H1 (cell line): Measurements from ENCODE around the gene GRIK4. TPM values are rescaled to one million over a fixed set of nuclear protein-coding genes. Genes with fewer than 3 reads are reported as not detected.

Source experiments
- CTCF ChIA-PET: fragments of 300-600 bp; sonication (Branson Sonifier 250); formaldehyde crosslinking; loops from one replicate; lab custom pipeline; 2021; ENCODE audit not compliant: partially characterized antibody; lab: Charles Lee
- POLR2A ChIA-PET: fragments of 300-600 bp; sonication (Branson Sonifier 250); formaldehyde crosslinking; loops from one replicate; lab custom pipeline; 2021; ENCODE audit warnings: inconsistent platforms; ENCODE audit not compliant: partially characterized antibody; lab: Charles Lee
- DNase-seq, 2 experiments: peaks; one replicate each; pipeline versions ENCODE4 v3.0.0 to v3.0.0-alpha.2; 2010 to 2022; ENCODE audit warnings: low spot score in 2 of 2, low read depth in 1 of 2, mixed read lengths in 1 of 2
- FAIRE-seq: peaks from 2 replicates; lab custom pipeline; 2011; peaks lifted over from hg19 to GRCh38; lab: Jason Lieb, UNC
- H2AFZ ChIP-seq: 2 replicates; pipeline ENCODE4 v1.8.1; 2012; ENCODE audit warnings: low read length, inconsistent platforms
- H2AK5ac ChIP-seq: 2 replicates; pipeline ENCODE4 v1.6.1; 2013; ENCODE audit warnings: low read depth, low read length
- H2BK120ac ChIP-seq: replicated peaks from 2 replicates; pipeline ENCODE3; 2013; ENCODE audit warnings: low read depth, low read length, inconsistent platforms
- H2BK12ac ChIP-seq: 2 replicates; pipeline ENCODE4 v1.6.1; 2013; ENCODE audit warnings: low read depth, low read length
- H2BK15ac ChIP-seq: 2 replicates; pipeline ENCODE4 v1.6.1; 2013; ENCODE audit warnings: low read length
- H2BK20ac ChIP-seq: 2 replicates; pipeline ENCODE4 v1.6.1; 2013; ENCODE audit warnings: low read length
- H2BK5ac ChIP-seq: 2 replicates; pipeline ENCODE4 v1.6.1; 2013; ENCODE audit warnings: low read depth, low read length
- H3K14ac ChIP-seq: 2 replicates; pipeline ENCODE4 v1.6.1; 2013; ENCODE audit warnings: inconsistent platforms; ENCODE audit not compliant: insufficient read length
- H3K18ac ChIP-seq: 2 replicates; pipeline ENCODE4 v1.6.1; 2013; ENCODE audit warnings: low read length; ENCODE audit errors: extremely low read depth
- H3K23ac ChIP-seq: 2 replicates; pipeline ENCODE4 v1.6.1; 2013; ENCODE audit warnings: inconsistent platforms; ENCODE audit not compliant: insufficient read length
- H3K23me2 ChIP-seq: 2 replicates; pipeline ENCODE4 v1.6.1; 2013; ENCODE audit warnings: low read depth, low read length
- H3K27ac ChIP-seq: 2 replicates; pipeline ENCODE4 v1.6.1; 2011; ENCODE audit warnings: low read depth, low read length, inconsistent platforms
- H3K27me3 ChIP-seq, 4 experiments: replicated peaks in 1 of 4; 1 replicate in 1 of 4; 2 replicates in 3 of 4; pipeline versions ENCODE4 v1.6.1 to v1.8.1; 2011 to 2013; ENCODE audit warnings: low read length in 3 of 4, mild to moderate bottlenecking in 3 of 4, inconsistent platforms in 2 of 4, mixed read lengths in 2 of 4, moderate library complexity in 1 of 4; ENCODE audit not compliant: control insufficient read depth in 3 of 4, insufficient read depth in 3 of 4; ENCODE audit errors: extremely low read depth in 1 of 4
- H3K36me3 ChIP-seq, 4 experiments: 2 replicates each; pipeline versions ENCODE4 v1.6.1 to v1.8.1; 2011 to 2013; ENCODE audit warnings: mild to moderate bottlenecking in 4 of 4, low read length in 3 of 4, moderate library complexity in 2 of 4, control low read depth in 1 of 4, inconsistent platforms in 1 of 4; ENCODE audit not compliant: insufficient read depth in 4 of 4, control insufficient read depth in 2 of 4
- H3K4ac ChIP-seq: replicated peaks from 2 replicates; pipeline ENCODE3; 2013; ENCODE audit warnings: low read length, low read depth, mixed read lengths, inconsistent platforms; ENCODE audit not compliant: insufficient read length
- H3K4me1 ChIP-seq, 4 experiments: replicated peaks in 1 of 4; 1 replicate in 1 of 4; 2 replicates in 3 of 4; pipeline versions ENCODE4 v1.6.1 to v1.8.1; 2011 to 2013; ENCODE audit warnings: low read length in 3 of 4, inconsistent platforms in 2 of 4, mixed read lengths in 1 of 4; ENCODE audit not compliant: insufficient read depth in 4 of 4, control insufficient read depth in 3 of 4
- H3K4me2 ChIP-seq, 2 experiments: 2 replicates each; pipeline versions ENCODE4 v1.6.1 to v1.8.1; 2011 to 2013; ENCODE audit warnings: low read depth in 2 of 2, low read length in 2 of 2, control low read depth in 1 of 2, inconsistent platforms in 1 of 2, mild to moderate bottlenecking in 1 of 2; ENCODE audit not compliant: insufficient read depth in 1 of 2
- H3K4me3 ChIP-seq, 4 experiments: fragments of 200-600, 300-600 bp in 1 of 4; sonication (generic), shearing (Covaris generic), sonication (Bioruptor Twin) in 1 of 4; 2 replicates each; pipeline versions ENCODE4 v1.5.1 to v1.8.1; 2011 to 2016; ENCODE audit warnings: low read length in 4 of 4, low read depth in 3 of 4, control low read depth in 2 of 4, inconsistent platforms in 2 of 4, mild to moderate bottlenecking in 2 of 4, mixed read lengths in 1 of 4, moderate library complexity in 1 of 4; ENCODE audit not compliant: insufficient read depth in 2 of 4; ENCODE audit errors: extremely low read depth in 1 of 4
- H3K56ac ChIP-seq: replicated peaks from 2 replicates; pipeline ENCODE3; 2013; ENCODE audit warnings: low read depth, mild to moderate bottlenecking, mixed read lengths, low read length, inconsistent platforms; ENCODE audit not compliant: insufficient read length
- H3K79me1 ChIP-seq: 2 replicates; pipeline ENCODE4 v1.6.1; 2013; ENCODE audit warnings: low read depth, low read length, control low read depth
- H3K79me2 ChIP-seq, 2 experiments: 2 replicates each; pipeline versions ENCODE4 v1.6.1 to v1.8.1; 2012 to 2013; ENCODE audit warnings: low read length in 2 of 2, mild to moderate bottlenecking in 2 of 2, inconsistent platforms in 1 of 2; ENCODE audit not compliant: insufficient read depth in 2 of 2, control insufficient read depth in 1 of 2
- H3K9ac ChIP-seq, 4 experiments: replicated peaks in 1 of 4; 1 replicate in 1 of 4; 2 replicates in 3 of 4; pipeline versions ENCODE4 v1.6.1 to v1.8.1; 2011 to 2013; ENCODE audit warnings: low read depth in 3 of 4, low read length in 3 of 4, control low read depth in 2 of 4, mild to moderate bottlenecking in 2 of 4, moderate library complexity in 2 of 4, inconsistent platforms in 1 of 4; ENCODE audit errors: extremely low read depth in 1 of 4
- H3K9me3 ChIP-seq, 2 experiments: 2 replicates each; pipeline versions ENCODE4 v1.6.1 to v1.8.1; 2012 to 2013; ENCODE audit warnings: mild to moderate bottlenecking in 2 of 2, moderate library complexity in 2 of 2, control low read depth in 1 of 2, inconsistent platforms in 1 of 2, low read depth in 1 of 2, low read length in 1 of 2, mixed read lengths in 1 of 2; ENCODE audit not compliant: insufficient read depth in 2 of 2
- H4K20me1 ChIP-seq, 2 experiments: replicated peaks in 1 of 2; 2 replicates each; pipeline versions ENCODE3 to v1.8.1; 2011 to 2013; ENCODE audit warnings: inconsistent platforms in 2 of 2, low read length in 2 of 2, mild to moderate bottlenecking in 1 of 2; ENCODE audit not compliant: insufficient read depth in 2 of 2, control insufficient read depth in 1 of 2
- H4K5ac ChIP-seq: 2 replicates; pipeline ENCODE4 v1.6.1; 2013; ENCODE audit warnings: low read length, low read depth, mixed read lengths, inconsistent platforms; ENCODE audit not compliant: insufficient read length
- H4K8ac ChIP-seq: 2 replicates; pipeline ENCODE4 v1.8.0; 2013; ENCODE audit warnings: mild to moderate bottlenecking, moderate library complexity, low read length, inconsistent platforms; ENCODE audit not compliant: insufficient read depth; ENCODE audit errors: extremely low read depth
- H4K91ac ChIP-seq: replicated peaks from 2 replicates; pipeline ENCODE3; 2013; ENCODE audit warnings: low read length, mixed read lengths, inconsistent platforms; ENCODE audit not compliant: insufficient read length
- EP300 ChIP-seq, 2 experiments: IDR thresholded peaks; 1 replicate in 1 of 2; 2 replicates in 1 of 2; pipeline ENCODE4 v1.6.1; 2011 to 2012; ENCODE audit warnings: low read depth in 2 of 2, low read length in 2 of 2, mild to moderate bottlenecking in 2 of 2, borderline replicate concordance in 1 of 2, inconsistent platforms in 1 of 2, moderate library complexity in 1 of 2
- GABPA ChIP-seq: IDR thresholded peaks from 2 replicates; pipeline ENCODE4 v1.6.1; 2011; ENCODE audit warnings: mild to moderate bottlenecking, low read length, moderate library complexity, borderline replicate concordance; ENCODE audit not compliant: insufficient read depth
- NRF1 ChIP-seq: IDR thresholded peaks from 2 replicates; pipeline ENCODE4 v1.6.1; 2011; ENCODE audit warnings: mild to moderate bottlenecking, low read depth, low read length, improper control_type of control experiment
- PHF8 ChIP-seq: fragments of 200-600 bp; sonication (generic); conservative IDR thresholded peaks from 2 replicates; pipeline ENCODE4 v1.7.1; 2012; ENCODE audit warnings: low read depth, mild to moderate bottlenecking, inconsistent platforms, low read length, moderate library complexity
- WGBS, 2 experiments: shearing (Covaris generic) in 1 of 2; methylation state at CpG; one replicate each; pipeline versions ENCODE4 v1.1.6 to v1.1.7; 2013 to 2015; ENCODE audit warnings: low lambda C conversion rate in 2 of 2, mixed read lengths in 2 of 2, inconsistent platforms in 1 of 2, low coverage in 1 of 2, missing lambda C conversion rate in 1 of 2; ENCODE audit not compliant: insufficient replicate concordance in 2 of 2, insufficient coverage in 1 of 2, insufficient read length in 1 of 2; ENCODE audit errors: extremely low coverage in 1 of 2, missing lambda C conversion rate in 1 of 2; 5-methylcytosine and 5-hydroxymethylcytosine counted together
- polyA plus RNA-seq, 7 experiments: library from polyadenylated mRNA; depleted of rRNA in 3 of 7; stranded (reverse) in 5 of 7; unstranded in 2 of 7; fragments of >200 nt in 5 of 7; fragments of 200-250 nt in 2 of 7; gene quantifications; 1 replicate in 5 of 7; 2 replicates in 1 of 7; 4 replicates in 1 of 7; pipeline versions ENCODE4 v1.2.1 to v1.2.3, GENCODE V29; 2011 to 2013; ENCODE audit warnings: missing spikeins in 2 of 7, mixed read lengths in 2 of 7
- total RNA-seq: library from RNA; stranded (reverse); fragmentation: NEBNext Ultra II Directional; extraction: Animal tissue kit (Norgen Biotek cat#: 25700); gene quantifications from 2 replicates; pipeline ENCODE4 v1.2.1, GENCODE V29; 2021

The GRIK4 gene
- total and polyA plus RNA-seq, 2 of the 8 experiments (the other 6 are each of a cell fraction or from before 2014, with no cell fraction given), result 1.2 to 2.9 TPM

GRCh38 chr11:120537996-120538395, 26.4 kb downstream of the GRIK4 start:
- Histone ChIP-seq H4K20me1 (no peaks in the 10 kb centered on the region), H3K79me2 (no peaks in the 10 kb centered on the region), H2BK120ac (no peak overlapping the region), H2AFZ (no peak overlapping the region), H3K4me2 (no peak overlapping the region), H4K91ac (no peak overlapping the region), H4K8ac (no peak overlapping the region), H3K23ac (no peak overlapping the region), H3K79me1 (no peaks in the 10 kb centered on the region; the same call in 1 of the 2 replicates), H2BK20ac (no peak overlapping the region), H3K18ac (no peak overlapping the region), H2BK12ac (no peak overlapping the region), H3K27ac (no peak overlapping the region), H3K4ac (no peak overlapping the region), H2AK5ac (no peak overlapping the region), H3K14ac (no peak overlapping the region), H2BK5ac (no peak overlapping the region), H3K36me3 (no peaks in the 10 kb centered on the region), H3K4me3 (no peak overlapping the region), H3K27me3 (no peaks in the 10 kb centered on the region), H3K9ac (no peak overlapping the region; a peak in 1 of 7 replicates), H3K4me1 (no peaks in the 10 kb centered on the region; a peak in 2 of 7 replicates), H3K23me2 (no peaks in the 10 kb centered on the region), H3K9me3 (no peaks in the 10 kb centered on the region), H2BK15ac (no peak overlapping the region), H3K56ac (no peak overlapping the region), H4K5ac (no peak overlapping the region)
- no peak for FAIRE-seq
- ChIA-PET POLR2A (no interaction called here), CTCF (no interaction called here)
- no peak for DNase-seq
- 82% methylated on average over 11 of the region's 12 CpGs; no CpG with 5 or more reads in 1 of the 2 experiments for WGBS, 2 experiments
- no peak for TF ChIP-seq NRF1
- TF ChIP-seq PHF8, result no peak
- TF ChIP-seq GABPA, result no peak
- no peak for TF ChIP-seq EP300 (IDR thresholded peaks at IDR 0.05; ENCODE audit: borderline replicate concordance in 1 of 2, low read depth in 2 of 2, low read length in 2 of 2)
